Right ventricle myocardium superior (tissue), 1 donor: ENCODE data around the gene RSPO3. TPM values are rescaled to one million over a fixed set of nuclear protein-coding genes. Genes with fewer than 3 reads are reported as not detected.
"Not testable (repeated sequence)": the region's sequence is repeated elsewhere in the genome, so short reads cannot be mapped to it uniquely, and the experiment has no call there.

Experiments used
- ATAC-seq: fragments of 200-7000 bp; cut with Tn5 transposase; one replicate; pipeline ENCODE4 v1.9.1; 2020; ENCODE audit warnings: mild to moderate bottlenecking; ENCODE audit not compliant: poor library complexity
- DNase-seq: peaks from one replicate; pipeline ENCODE4 v3.0.0-alpha.2; 2020
- intact Hi-C: fragments of 100-400 bp; cut with DNase I; formaldehyde crosslinking; loops from one replicate; pipeline ENCODE4 v1.11.2; 2022
- total RNA-seq: library from RNA; stranded (reverse); fragmentation: NEBNext Ultra II Directional; extraction: Animal tissue kit (Norgen Biotek cat#: 25700); gene quantifications from one replicate; pipeline ENCODE4 v1.2.1, GENCODE V29; 2021
- donor health status: DM: no; HTN: yes; CAD: no; lungs with severe emphysema.

Gene RSPO3
- total RNA-seq, 1 donor from 2014 or later = 0.67 TPM

GRCh38 chr6:127190552-127190951, 72.1 kb downstream of the RSPO3 start:
- ATAC-seq (peak; percentile 41), DNase-seq (no peak)
- intact Hi-C loops = no loop called here

GRCh38 chr6:127191716-127192115, 73.2 kb downstream of the RSPO3 start:
- ATAC-seq (peak; percentile 54), DNase-seq (no peak)
- intact Hi-C loops = no loop called here

DNA sequence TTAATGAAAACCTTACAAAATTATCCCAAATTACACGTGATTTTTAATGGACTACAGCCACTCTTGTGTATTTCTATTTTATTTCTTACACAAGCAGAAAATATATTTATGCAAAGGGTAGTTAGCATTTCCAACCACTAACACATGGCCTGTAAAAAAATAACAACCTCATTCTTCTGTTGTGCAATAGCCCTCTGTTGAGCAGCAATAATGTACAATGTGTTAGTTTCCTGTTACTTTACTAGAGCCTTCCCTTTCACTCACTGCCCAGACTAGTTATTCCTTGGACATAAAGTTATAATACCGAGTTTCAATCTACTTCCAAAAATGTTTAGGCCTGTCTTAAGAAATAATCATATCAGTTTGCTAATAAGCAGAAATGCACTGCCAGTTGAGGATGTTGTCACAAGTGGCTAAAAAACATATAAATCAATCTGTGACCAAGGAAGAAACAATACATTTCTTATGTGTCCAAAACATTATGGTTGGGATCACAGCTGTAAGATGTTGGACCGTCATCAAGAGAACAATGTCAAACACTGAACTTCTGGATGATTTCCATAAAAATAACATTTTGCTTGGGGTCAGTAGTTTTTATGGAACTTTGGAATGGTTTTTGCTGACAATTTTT, 74.6 kb downstream of the RSPO3 start:
- intact Hi-C loops = no loop called here
- DNase-seq = no peak
- ATAC-seq = peak; percentile 81

GRCh38 chr6:127195833-127196232, 77.4 kb downstream of the RSPO3 start:
- no peak for DNase-seq
- intact Hi-C loops = no loop called here
- ATAC-seq = no peak

DNA sequence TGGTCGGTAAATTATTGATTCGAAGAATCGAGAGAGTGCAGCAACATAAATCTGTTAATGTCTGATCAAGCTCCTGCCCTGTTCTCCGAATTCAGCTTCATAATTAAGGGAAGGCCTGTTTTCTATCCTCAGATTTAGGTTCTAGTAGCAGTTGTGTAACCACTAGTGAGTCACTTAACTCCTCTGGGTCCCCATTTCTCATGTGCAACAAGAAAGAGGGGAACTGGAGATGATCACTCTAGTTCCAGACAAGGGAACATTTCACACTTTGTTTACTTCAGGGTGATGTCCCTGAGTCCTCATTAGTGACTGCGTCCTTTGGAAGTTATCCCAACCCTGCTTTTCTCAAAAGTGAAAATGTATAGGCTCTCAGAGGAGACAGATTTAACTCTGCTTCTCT, 80.1 kb downstream of the RSPO3 start:
- DNase-seq (no peak), ATAC-seq (peak; percentile 96)
- intact Hi-C loops = no loop called here

DNA sequence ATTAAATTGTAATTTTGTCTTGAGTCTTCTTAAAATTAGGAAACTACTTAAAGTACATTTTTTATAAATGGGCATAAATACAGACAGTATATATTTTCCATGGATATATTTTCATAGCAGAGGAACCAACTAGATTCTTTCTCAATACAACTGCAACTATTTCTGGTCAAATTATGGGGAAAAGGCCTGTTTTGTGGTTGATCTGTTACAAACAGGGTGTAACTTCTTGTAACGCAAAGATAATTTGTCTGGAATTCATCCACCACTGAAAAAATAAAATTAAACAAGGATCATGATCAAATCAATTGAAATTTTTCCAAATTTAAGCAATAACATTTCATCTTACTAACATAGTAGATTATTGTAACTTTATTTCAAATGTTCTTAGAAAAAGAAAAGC, 81.0 kb downstream of the RSPO3 start:
- ATAC-seq (peak; percentile 38), DNase-seq (no peak)
- intact Hi-C loops = no loop called here

GRCh38 chr6:127200114-127200513, 81.6 kb downstream of the RSPO3 start:
- no peak for ATAC-seq

DNA sequence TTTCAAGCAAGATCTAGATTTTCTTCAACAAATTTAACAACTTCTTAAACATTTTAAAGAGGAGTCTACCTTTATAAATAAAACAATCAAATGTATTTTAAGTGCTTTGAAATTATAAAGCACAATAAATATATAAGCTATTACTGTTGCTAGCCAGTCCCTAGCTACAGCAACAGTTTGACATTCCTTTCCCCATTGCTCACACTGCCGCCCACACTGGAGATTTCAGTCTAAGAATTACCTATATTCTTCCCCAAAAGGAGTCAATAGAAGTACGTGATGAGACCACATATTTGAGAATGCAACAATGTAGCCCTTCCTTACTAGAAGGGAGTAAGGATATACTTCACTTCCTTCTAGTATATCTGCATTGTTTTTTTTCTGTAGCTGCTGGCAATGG, 82.8 kb downstream of the RSPO3 start:
- ATAC-seq = no peak
- intact Hi-C loops = no loop called here
- DNase-seq = no peak

More at GRCh38 chr6:127200114-127200513, 81.6 kb downstream of the RSPO3 start:
- DNase-seq = no peak
- intact Hi-C loops = no loop called here

- DNase-seq = no peak
- no peak for ATAC-seq
- intact Hi-C loops = no loop called here
These were observed 84.2 kb downstream of the RSPO3 start for GRCh38 chr6:127202676-127203075.

- no peak for DNase-seq
- intact Hi-C loops = no loop called here
- peak; percentile 57 for ATAC-seq
These were observed 85.8 kb downstream of the RSPO3 start for GRCh38 chr6:127204281-127204680.

DNA sequence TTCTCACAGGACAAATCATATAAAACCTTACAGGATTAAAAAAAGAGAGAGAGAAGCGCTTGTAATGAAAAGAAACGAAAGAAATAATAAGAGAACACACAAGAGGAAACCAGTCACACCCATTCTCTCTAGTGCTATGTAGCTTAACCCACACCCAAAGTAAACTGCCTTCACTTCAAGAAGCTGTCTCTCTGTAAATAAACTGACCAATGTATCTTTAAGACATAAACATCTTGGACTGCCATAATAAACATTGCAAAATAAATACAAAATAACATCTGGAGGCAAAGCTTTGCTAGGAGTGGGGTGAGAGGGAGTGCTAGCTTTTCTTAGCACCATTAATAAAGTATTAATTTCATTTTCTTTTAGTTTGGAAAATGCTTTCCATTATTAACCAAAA, 86.6 kb downstream of the RSPO3 start:
- DNase-seq (no peak), ATAC-seq (no peak)
- intact Hi-C loops = no loop called here

GRCh38 chr6:127206531-127207095, 88.1 kb downstream of the RSPO3 start:
- ATAC-seq = no peak
- intact Hi-C loops = no loop called here

GRCh38 chr6:127207591-127208120, 89.2 kb downstream of the RSPO3 start:
- ATAC-seq = no peak
- DNase-seq = no peak
- intact Hi-C loops = no loop called here

More at GRCh38 chr6:127206531-127207095, 88.1 kb downstream of the RSPO3 start:
- DNase-seq = no peak

DNA sequence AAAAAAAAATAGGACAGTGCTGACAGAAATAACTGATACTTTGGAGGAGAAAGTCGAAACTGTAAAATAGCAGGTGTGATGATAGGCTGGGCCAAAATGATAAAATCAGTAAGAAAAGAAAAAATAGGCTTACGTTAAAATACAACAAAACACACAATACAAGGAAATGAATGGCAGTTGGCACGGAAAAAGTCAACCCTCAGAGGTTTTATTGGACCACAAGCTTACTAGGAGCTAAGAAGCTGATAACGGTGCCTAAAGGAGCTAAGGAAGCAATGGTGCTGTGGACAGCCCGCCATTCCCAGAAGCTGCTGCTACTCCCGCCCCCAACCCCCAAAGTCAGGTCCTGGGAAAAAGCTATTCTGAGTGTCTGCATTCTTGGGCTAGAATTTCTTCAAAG, 92.3 kb downstream of the RSPO3 start:
- DNase-seq = no peak
- ATAC-seq = no peak
- intact Hi-C loops = no loop called here

DNA sequence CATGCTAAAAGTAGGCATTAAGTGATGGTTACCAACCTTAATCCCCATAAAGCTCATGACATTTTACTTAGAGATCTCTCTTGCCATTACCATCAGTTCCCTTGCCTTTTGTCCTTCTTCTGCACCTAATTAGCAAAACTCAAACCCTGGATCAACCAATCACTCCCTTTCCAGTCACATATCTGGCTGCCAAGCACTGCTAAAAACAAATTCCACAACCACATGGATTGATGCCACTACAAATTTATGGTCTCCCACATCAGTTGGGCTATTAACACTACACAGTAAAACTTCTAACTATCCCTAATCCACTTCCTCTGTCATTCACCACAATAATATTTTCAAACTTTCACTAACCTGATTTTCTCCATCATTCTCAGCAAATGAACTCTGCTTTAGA, 93.9 kb downstream of the RSPO3 start:
- intact Hi-C loops = no loop called here
- no peak for ATAC-seq
- DNase-seq = no peak

GRCh38 chr6:127214032-127214431, 95.6 kb downstream of the RSPO3 start:
- intact Hi-C loops, ATAC-seq, DNase-seq: not testable (repeated sequence)

- DNase-seq, intact Hi-C loops, ATAC-seq: not testable (repeated sequence)
These were observed 96.1 kb downstream of the RSPO3 start for GRCh38 chr6:127214531-127214930.

DNA sequence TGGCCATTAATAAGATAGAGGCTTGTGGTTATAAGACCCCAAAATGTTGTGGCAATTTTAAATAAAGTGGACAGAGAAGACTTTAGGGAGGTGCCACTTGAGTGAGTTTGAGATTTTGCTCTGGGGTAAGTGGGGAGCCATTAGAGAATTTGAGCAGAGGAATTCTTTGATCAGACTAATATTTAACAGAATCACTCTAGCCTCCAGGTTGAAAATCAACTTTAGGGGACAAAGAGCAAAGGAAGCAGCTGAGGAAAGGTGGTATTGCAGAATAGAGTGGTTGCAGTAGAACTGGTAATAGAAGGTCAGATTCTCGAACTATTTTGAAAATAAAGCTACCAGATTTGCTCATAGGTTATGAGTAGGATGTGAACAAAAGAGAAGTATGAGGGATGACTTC, 97.5 kb downstream of the RSPO3 start:
- intact Hi-C loops = no loop called here
- DNase-seq (no peak), ATAC-seq (no peak)

GRCh38 chr6:127216810-127217789, 98.6 kb downstream of the RSPO3 start:
- intact Hi-C loops = no loop called here

More at GRCh38 chr6:127216810-127217789, 98.6 kb downstream of the RSPO3 start:
- ATAC-seq (no peak), DNase-seq (no peak)
